GM19193 (cell line): Measurements from ENCODE around the gene LPAR3.

Experiments used
- POLR2A ChIP-seq: IDR thresholded peaks from 4 replicates; pipeline ENCODE4 v1.6.1; 2011; ENCODE audit not compliant: insufficient read depth, insufficient read length; ENCODE audit errors: extremely low read depth

LPAR3 gene

GRCh38 chr1:84780000-84780716 lies 112.8 kb downstream of the LPAR3 start:
- TF ChIP-seq POLR2A: no peak

- no peak for TF ChIP-seq POLR2A
Observed at GRCh38 chr1:84776639-84777038, 116.4 kb downstream of the LPAR3 start.

GRCh38 chr1:84775535-84775920 lies 117.5 kb downstream of the LPAR3 start:
- no peak for TF ChIP-seq POLR2A

- TF ChIP-seq POLR2A: no peak
Observed at GRCh38 chr1:84774669-84775534, 118.1 kb downstream of the LPAR3 start.

- no peak for TF ChIP-seq POLR2A
Observed at GRCh38 chr1:84773933-84774497, 119.0 kb downstream of the LPAR3 start.

- TF ChIP-seq POLR2A: no peak
Observed at GRCh38 chr1:84773195-84773594, 119.8 kb downstream of the LPAR3 start.

GRCh38 chr1:84772428-84772943 lies 120.5 kb downstream of the LPAR3 start:
- TF ChIP-seq POLR2A: no peak

GRCh38 chr1:84771895-84772294 lies 121.1 kb downstream of the LPAR3 start:
- no peak for TF ChIP-seq POLR2A

GRCh38 chr1:84770481-84770880 lies 122.5 kb downstream of the LPAR3 start:
- TF ChIP-seq POLR2A: no peak

- TF ChIP-seq POLR2A: no peak
Observed at GRCh38 chr1:84769636-84770035, 123.4 kb downstream of the LPAR3 start.

- TF ChIP-seq POLR2A: no peak
Observed at GRCh38 chr1:84768634-84769033, 124.4 kb downstream of the LPAR3 start.

- no peak for TF ChIP-seq POLR2A
Observed at GRCh38 chr1:84763912-84764680, 128.9 kb downstream of the LPAR3 start.

- no peak for TF ChIP-seq POLR2A
Observed at GRCh38 chr1:84762664-84763063, 130.3 kb downstream of the LPAR3 start.
